BE2C (cell line): ENCODE data around the gene MYMK.

Experiments
- DNase-seq: peaks from one replicate; pipeline ENCODE4 v3.0.0-alpha.2; 2020
- H3K27me3 ChIP-seq: fragments of 250-450 bp; sonication (Bioruptor Pico); 2 replicates; pipeline ENCODE4 v1.5.1; 2020; ENCODE audit warnings: mild to moderate bottlenecking
- H3K36me3 ChIP-seq: fragments of 250-450 bp; sonication (Bioruptor Pico); 2 replicates; pipeline ENCODE4 v1.5.1; 2020; ENCODE audit warnings: mild to moderate bottlenecking
- H3K4me1 ChIP-seq: fragments of 250-450 bp; sonication (Bioruptor Pico); 2 replicates; pipeline ENCODE4 v1.5.1; 2020
- H3K4me3 ChIP-seq: 2 replicates; pipeline ENCODE4 v1.5.1; 2011; ENCODE audit warnings: low read depth, low read length
- H3K9me3 ChIP-seq: fragments of 250-450 bp; sonication (Bioruptor Pico); 2 replicates; pipeline ENCODE4 v1.5.1; 2020
- TF ChIP-seq, protein P1 (sequence below): IDR thresholded peaks from 2 replicates; pipeline ENCODE4 v1.5.1; 2012; ENCODE audit warnings: mild to moderate bottlenecking, low read depth, low read length

Gene MYMK

DNA sequence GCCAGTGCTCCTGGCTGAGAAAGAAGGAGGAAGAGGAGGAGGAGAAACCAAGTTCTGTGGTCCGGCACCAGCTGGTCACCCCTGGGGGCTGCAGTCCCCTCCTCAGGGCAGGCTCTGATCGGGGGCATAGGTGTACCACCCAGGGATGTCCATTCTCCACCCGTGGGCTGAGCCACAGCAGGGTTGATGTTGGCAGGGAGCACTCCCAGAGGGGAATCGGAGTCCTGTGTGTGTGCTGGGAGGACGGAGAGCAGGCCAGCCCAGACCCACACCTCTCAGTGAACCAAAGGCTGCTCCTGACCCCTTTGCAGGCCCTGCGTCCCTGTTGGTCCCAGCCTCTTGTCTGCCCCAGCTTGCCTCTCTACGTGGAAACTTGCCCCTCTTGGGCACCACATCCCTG, 5.1 kb upstream of the MYMK start:
- peaks cover 45% of the 10 kb centered on the region for H3K4me1 ChIP-seq
- TF ChIP-seq, protein P1, sequence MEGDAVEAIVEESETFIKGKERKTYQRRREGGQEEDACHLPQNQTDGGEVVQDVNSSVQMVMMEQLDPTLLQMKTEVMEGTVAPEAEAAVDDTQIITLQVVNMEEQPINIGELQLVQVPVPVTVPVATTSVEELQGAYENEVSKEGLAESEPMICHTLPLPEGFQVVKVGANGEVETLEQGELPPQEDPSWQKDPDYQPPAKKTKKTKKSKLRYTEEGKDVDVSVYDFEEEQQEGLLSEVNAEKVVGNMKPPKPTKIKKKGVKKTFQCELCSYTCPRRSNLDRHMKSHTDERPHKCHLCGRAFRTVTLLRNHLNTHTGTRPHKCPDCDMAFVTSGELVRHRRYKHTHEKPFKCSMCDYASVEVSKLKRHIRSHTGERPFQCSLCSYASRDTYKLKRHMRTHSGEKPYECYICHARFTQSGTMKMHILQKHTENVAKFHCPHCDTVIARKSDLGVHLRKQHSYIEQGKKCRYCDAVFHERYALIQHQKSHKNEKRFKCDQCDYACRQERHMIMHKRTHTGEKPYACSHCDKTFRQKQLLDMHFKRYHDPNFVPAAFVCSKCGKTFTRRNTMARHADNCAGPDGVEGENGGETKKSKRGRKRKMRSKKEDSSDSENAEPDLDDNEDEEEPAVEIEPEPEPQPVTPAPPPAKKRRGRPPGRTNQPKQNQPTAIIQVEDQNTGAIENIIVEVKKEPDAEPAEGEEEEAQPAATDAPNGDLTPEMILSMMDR, result no peak
- H3K27me3 ChIP-seq, result no peaks in the 10 kb centered on the region
- H3K4me3 ChIP-seq, result no peak overlapping the region
- DNase-seq, result no peak
- H3K36me3 ChIP-seq, result no peaks in the 10 kb centered on the region
- no peaks in the 10 kb centered on the region for H3K9me3 ChIP-seq

DNA sequence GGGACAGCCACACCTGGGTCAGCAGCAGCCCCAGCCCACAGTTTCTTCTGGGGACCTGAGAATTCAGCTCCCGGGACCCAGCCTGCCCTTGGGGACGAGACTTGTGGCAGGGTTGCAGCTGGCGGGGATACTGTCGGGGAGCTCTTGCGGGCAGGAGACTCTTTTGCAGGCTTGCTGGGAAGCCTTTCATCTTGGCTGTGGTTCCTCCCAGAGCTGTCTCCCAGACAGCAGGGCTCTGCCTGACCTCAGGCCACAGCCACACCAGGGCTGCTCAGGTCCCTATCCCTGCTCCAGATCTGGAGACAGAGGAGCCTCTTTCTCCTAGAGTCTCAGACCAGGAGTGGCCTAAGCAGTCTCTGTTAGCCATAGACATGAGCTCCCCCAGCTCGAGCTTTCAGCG, 4.7 kb upstream of the MYMK start:
- H3K4me1 ChIP-seq, result peaks cover 43% of the 10 kb centered on the region

DNA sequence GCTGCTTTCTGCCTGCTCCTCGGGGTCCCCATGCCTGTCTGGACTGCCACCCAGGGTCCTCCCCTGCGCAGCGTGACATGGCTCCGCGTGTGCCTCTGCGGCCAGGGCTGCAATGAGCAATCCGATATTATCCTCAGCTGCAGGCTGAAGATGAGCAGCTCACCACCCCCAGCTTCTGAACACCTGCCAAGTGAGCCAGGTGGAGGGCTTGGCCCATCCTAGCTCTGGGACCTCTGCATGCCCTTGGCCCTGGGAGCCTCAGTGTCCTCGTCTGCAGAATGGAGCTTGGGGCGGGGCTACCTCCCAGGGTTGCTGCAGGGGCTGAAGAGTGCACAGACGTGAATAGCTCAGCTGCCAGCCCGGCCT, 4.1 kb upstream of the MYMK start:
- Histone ChIP-seq H3K27me3 (no peaks in the 10 kb centered on the region), H3K36me3 (no peaks in the 10 kb centered on the region), H3K9me3 (no peaks in the 10 kb centered on the region), H3K4me3 (no peak overlapping the region), H3K4me1 (peaks cover 38% of the 10 kb centered on the region)
- DNase-seq, result no peak
- TF ChIP-seq, protein P1, result no peak

More for the DNA sequence above, 4.7 kb upstream of the MYMK start:
- no peak for DNase-seq
- Histone ChIP-seq H3K36me3 (no peaks in the 10 kb centered on the region), H3K9me3 (no peaks in the 10 kb centered on the region), H3K4me3 (no peak overlapping the region), H3K27me3 (no peaks in the 10 kb centered on the region)
- TF ChIP-seq, protein P1, result no peak

DNA sequence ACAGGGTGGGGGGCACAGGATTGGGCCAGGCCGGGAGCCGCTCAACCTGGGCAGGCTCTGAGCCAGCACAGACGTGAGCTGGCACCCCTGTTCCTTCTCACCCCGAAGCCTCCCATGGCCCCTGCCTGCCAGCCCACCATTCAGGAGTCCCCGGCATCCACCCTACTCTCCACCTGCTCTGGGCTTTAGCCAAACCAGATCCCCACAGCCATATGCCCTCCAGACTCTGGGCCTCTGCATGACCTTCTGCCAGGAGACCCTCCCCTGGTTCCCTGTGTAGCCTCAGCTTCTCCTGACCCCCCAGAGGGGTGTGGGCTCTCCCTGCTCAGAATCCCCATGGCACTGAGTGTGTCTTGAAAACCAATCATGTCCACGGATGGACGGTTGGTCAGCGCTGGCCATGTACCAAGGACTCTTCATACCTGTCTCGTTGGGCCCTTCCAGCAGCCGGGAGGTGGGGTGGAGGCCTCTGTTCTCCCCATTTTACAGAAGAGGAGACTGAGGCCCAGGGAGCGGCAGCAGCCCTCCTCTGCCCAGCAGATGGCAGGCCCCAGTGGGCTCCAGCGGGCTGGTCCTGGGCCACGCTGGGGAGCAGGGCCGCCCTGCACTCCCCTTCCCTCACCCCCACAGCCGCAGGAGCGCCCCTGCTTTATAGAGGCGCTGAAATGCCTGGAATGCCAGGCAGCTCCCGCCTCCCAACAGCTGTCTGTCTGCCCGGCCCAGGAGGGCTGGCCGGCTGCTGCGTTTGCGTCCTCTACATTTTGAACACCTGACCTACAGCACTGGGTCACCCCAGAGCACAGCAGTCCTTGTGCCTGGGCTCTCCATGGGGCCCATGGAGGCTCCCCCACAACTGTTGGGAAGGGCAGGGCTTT, 3.5 kb upstream of the MYMK start:
- H3K4me1 ChIP-seq, result peaks cover 33% of the 10 kb centered on the region
- no peaks in the 10 kb centered on the region for H3K9me3 ChIP-seq
- H3K36me3 ChIP-seq, result no peaks in the 10 kb centered on the region
- H3K4me3 ChIP-seq, result no peak overlapping the region
- DNase-seq, result no peak
- no peaks in the 10 kb centered on the region for H3K27me3 ChIP-seq
- TF ChIP-seq, protein P1, result no peak

DNA sequence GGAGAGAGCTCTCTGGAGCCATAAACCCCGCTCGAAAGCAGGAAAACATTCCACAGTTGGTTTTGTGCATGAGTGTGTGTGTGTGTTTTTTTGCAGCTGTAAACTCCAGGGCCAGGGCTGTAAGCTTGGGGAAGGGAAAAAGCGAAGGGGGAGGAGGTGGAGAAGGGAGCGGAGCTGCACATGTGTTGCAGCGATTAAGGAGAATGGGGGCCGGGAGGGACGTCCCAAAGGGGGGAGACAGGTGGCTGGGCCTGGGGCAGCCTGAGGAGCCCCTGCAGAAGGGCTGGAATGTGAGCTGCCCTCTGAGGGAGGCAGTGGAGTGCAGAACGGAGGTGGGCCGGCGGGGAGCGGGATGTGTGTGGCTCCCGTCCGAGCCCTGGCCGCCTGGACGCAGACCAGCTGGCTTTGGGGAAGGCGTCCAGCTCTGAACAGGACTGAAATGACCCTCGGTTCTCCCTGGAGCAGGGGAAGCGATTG, 2.7 kb upstream of the MYMK start:
- no peak for DNase-seq
- H3K27me3 ChIP-seq, result no peaks in the 10 kb centered on the region
- TF ChIP-seq, protein P1, result no peak

DNA sequence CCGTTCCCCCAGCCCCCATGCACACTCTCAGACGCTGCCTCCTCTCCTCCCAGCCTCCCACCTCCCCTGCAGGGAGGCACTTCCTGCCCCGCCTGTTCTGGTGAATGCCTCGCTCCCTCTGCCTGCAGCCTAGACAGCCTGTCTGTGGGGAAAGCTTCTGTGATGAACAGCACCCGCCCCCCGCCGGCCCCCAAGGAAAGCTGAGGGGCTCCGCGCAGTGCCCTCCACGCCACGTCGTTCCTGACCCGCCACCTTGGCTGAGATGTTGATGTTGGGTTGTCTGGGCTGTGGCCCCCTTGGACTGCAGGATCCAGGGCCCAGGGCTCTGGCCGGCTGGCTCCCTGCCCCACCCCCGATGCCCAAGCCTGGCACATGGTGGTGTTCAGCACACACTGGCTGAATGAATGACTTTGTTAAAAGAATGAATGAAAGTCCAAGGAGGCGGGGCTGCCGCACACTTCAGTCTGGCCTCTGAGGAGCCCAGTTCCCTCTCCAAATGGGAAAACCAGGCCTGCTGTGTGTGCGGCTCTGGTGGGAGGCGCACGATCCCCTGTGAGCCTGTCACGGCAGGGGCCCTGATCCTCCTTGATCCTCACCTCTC, 2.1 kb upstream of the MYMK start:
- Histone ChIP-seq H3K4me1 (peaks cover 39% of the 10 kb centered on the region), H3K9me3 (no peaks in the 10 kb centered on the region), H3K4me3 (no peak overlapping the region), H3K36me3 (no peaks in the 10 kb centered on the region), H3K27me3 (no peaks in the 10 kb centered on the region)
- TF ChIP-seq, protein P1, result no peak
- no peak for DNase-seq

More for the DNA sequence above, 2.7 kb upstream of the MYMK start:
- no peak overlapping the region for H3K4me3 ChIP-seq
- H3K36me3 ChIP-seq, result no peaks in the 10 kb centered on the region
- peaks cover 34% of the 10 kb centered on the region for H3K4me1 ChIP-seq
- H3K9me3 ChIP-seq, result no peaks in the 10 kb centered on the region
